Measurements from ENCODE around the gene UBAP2. TPM values are rescaled to one million over a fixed set of nuclear protein-coding genes. Genes with fewer than 3 reads are reported as not detected.

The UBAP2 gene
- total and polyA plus RNA-seq, 9 donors = 12.7 to 46.7 (median 33.4) TPM

DNA sequence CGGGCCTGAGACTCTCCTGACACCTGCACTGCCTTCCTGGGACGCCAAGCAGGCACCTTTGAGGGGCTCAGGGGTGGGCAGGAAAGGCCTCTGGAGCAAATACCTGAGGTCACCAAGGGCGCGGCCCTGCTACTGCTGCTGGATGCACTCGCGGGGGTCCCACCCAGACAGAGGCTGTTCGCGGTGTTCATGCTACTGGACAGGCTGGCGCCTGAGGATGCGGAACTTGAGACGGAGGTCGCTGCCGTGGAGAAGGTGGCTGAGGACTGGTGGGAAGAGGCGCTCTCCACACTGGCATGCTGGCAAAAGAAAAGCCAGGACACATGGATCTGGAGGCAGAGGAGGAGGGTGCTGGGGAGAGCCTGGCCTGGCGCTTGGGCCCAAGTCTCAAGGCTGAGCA, 121.0 kb downstream of the UBAP2 start:
- Histone ChIP-seq H3K27ac (no peak overlapping the region), H3K9me3 (no peaks in the 10 kb centered on the region), H3K36me3 (no peaks in the 10 kb centered on the region), H3K4me1 (ENCODE audit: insufficient read depth) (peaks cover 1% of the 10 kb centered on the region), H3K4me3 (no peak overlapping the region), H3K27me3 (no peaks in the 10 kb centered on the region)
- TF ChIP-seq, protein P1, sequence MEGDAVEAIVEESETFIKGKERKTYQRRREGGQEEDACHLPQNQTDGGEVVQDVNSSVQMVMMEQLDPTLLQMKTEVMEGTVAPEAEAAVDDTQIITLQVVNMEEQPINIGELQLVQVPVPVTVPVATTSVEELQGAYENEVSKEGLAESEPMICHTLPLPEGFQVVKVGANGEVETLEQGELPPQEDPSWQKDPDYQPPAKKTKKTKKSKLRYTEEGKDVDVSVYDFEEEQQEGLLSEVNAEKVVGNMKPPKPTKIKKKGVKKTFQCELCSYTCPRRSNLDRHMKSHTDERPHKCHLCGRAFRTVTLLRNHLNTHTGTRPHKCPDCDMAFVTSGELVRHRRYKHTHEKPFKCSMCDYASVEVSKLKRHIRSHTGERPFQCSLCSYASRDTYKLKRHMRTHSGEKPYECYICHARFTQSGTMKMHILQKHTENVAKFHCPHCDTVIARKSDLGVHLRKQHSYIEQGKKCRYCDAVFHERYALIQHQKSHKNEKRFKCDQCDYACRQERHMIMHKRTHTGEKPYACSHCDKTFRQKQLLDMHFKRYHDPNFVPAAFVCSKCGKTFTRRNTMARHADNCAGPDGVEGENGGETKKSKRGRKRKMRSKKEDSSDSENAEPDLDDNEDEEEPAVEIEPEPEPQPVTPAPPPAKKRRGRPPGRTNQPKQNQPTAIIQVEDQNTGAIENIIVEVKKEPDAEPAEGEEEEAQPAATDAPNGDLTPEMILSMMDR (IDR thresholded peaks at IDR 0.05) = no peak
- no peak for TF ChIP-seq EP300 (IDR thresholded peaks at IDR 0.05)
- TF ChIP-seq POLR2A (IDR thresholded peaks at IDR 0.05) = no peak
- WGBS, 3 donors = 88 to 94% (median 92%) methylated on average over 15 of the region's 15 CpGs
- intact Hi-C loops (cut with DNase I) = loop anchor here in 2 of 4 donors (5.0 to 10.0 kb wide), 3 partner anchors 113 to 327 kb away; partner anchors contain the start of gene UBE2R2 (in 2 of the 2)
- no peak for DNase-seq

DNA sequence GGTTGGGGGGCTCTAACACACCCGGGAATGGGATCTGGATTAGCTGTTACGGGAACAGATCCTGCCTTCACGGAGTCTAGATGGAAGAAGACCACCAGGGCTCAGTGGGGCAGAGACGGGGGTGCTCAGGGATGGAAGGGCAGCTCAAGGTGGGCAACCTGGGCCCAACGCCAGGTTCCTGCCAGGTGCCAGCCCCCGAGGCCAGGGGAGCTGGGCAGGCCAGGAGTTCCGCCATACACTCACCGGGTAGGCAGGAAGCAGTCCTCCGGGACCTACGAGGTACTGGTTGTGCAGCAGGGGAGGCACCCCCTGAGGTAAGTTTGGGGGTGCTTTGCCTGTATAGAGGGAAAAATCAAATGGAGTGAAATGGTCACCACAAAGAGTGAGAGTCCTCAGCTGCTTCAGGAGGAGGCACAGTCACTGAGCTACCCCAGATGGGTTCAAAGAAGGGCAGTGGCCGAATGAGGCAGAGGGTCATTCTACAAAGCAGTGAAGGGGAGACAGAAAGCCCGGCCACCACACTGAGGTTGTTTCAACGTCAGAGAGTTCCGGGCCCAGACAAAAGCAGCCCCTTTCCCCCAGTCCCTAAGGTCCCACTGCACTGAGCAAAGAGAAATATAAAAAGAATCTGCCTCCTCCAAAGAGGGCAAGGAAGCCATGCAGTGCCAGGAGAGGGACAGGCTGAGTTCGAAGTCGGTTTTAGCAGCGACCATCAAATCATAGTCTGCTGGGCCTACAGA, 121.8 kb downstream of the UBAP2 start:
- Histone ChIP-seq H3K4me1 (ENCODE audit: insufficient read depth) (peaks cover 1% of the 10 kb centered on the region), H3K27ac (no peak overlapping the region), H3K27me3 (no peaks in the 10 kb centered on the region), H3K36me3 (no peaks in the 10 kb centered on the region), H3K9me3 (no peaks in the 10 kb centered on the region), H3K4me3 (no peak overlapping the region)
- 83 to 90% (median 84%) methylated on average over 17 of the region's 17 CpGs for WGBS, 3 donors
- no peak for DNase-seq
- intact Hi-C loops (cut with DNase I) = loop anchor here in 2 of 4 donors (5.0 to 10.0 kb wide), 3 partner anchors 112 to 328 kb away; partner anchors contain the start of gene UBE2R2 (in 2 of the 2)
- TF ChIP-seq EP300 (IDR thresholded peaks at IDR 0.05) (no peak), POLR2A (IDR thresholded peaks at IDR 0.05) (no peak)
- TF ChIP-seq, protein P1 (IDR thresholded peaks at IDR 0.05) = no peak

DNA sequence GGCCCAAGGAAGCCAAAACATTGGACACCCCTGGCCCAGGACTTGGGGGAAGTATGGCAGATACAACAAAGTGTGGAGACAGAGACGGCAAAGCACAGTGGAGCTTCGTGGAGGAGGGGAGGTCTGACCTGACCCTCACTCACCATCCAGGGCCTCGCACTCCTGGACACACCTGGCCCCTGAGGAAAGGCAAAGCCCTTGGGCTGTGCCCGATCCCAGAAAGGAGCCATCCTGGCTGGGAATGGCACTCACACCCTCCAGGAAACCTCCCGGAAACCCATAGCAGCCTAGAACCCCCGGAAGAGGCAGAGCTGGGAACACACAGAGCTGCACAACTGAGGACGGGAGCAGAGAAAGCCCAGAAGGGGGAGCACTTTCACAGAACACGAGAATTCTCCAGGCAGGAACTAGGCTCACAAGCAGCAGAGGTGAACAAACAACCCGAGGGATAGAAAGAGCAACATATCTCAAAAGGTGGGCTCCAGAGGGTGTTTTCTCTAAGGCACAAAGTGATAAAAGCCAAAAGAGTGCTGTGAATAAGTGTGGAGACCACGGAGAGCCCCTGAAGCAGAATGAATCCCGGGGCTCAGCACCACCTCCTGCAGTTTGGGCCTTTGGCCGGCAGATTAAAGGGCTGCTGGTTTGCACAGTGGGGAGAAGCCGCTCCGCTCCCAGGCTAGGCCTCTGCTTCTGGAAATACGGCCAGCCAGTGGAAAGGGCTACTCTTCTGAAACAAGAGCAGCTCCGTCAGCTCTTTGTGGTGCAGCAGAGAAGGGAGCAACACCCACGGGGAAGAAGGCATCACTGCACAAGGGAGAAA, 123.5 kb downstream of the UBAP2 start:
- Histone ChIP-seq H3K36me3 (no peaks in the 10 kb centered on the region), H3K27ac (no peak overlapping the region), H3K4me3 (no peak overlapping the region), H3K4me1 (ENCODE audit: insufficient read depth) (peaks cover 1% of the 10 kb centered on the region), H3K27me3 (no peaks in the 10 kb centered on the region), H3K9me3 (no peaks in the 10 kb centered on the region)
- TF ChIP-seq, protein P1 (IDR thresholded peaks at IDR 0.05) = peak; percentile 24 to 29 (median 29)
- no peak for TF ChIP-seq POLR2A (IDR thresholded peaks at IDR 0.05)
- DNase-seq = peak; percentile 51 to 62 (median 54)
- intact Hi-C loops (cut with DNase I) = loop anchor here in 2 of 4 donors (5.0 to 10.0 kb wide), 3 partner anchors 110 to 330 kb away; partner anchors contain the start of gene UBE2R2 (in 2 of the 2)
- WGBS, 3 donors = 34 to 42% (median 35%) methylated on average over 17 of the region's 17 CpGs

DNA sequence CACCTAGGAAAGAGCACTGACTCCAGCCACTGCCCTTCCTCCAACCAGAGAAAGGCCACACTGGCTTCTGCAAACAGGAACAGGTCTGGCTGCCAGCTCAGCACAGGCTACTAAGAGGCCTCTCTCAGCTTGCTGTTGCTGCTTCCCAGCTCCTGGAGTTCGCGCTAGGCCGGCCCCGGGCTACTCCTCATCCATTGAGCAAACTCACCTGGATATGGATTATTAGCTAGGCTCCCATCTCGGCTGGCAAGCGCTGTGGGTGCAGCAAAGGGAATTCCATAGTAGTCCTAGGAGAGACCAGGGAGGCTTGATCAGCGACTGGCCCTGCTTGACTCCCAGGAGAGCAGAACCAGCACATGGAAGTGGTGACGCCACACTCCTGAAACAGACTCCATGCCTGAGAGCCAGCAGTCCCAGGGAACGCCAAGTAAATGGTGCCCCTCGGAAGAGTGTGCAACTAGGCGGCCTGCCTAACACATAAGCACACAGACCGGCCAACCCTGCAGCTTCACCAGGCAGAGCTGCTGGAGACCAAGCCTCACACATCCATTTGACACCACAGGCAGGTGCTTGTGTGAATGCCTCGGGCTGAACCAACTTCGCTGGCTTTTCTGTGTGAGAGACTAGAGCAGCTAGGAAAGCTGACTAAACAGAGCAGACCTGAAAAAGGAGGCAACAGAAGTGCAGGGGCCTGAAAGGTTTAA, 124.5 kb downstream of the UBAP2 start:
- Histone ChIP-seq H3K27me3 (no peaks in the 10 kb centered on the region), H3K4me1 (ENCODE audit: insufficient read depth) (peaks cover 1% of the 10 kb centered on the region), H3K36me3 (no peaks in the 10 kb centered on the region), H3K4me3 (no peak overlapping the region), H3K9me3 (no peaks in the 10 kb centered on the region), H3K27ac (no peak overlapping the region)
- no peak for TF ChIP-seq EP300 (IDR thresholded peaks at IDR 0.05)
- TF ChIP-seq, protein P1 (IDR thresholded peaks at IDR 0.05) = no peak
- TF ChIP-seq POLR2A (IDR thresholded peaks at IDR 0.05) = no peak
- WGBS, 3 donors = 75 to 87% (median 77%) methylated on average over 14 of the region's 14 CpGs
- intact Hi-C loops (cut with DNase I) = loop anchor here in 2 of 4 donors (10.0 kb wide), 2 partner anchors 109 to 331 kb away; partner anchors contain the start of gene UBE2R2 (in 2 of the 2)
- DNase-seq = no peak

Data from ovary (tissue), 9 donors.